Measurements from ENCODE around the gene MYH14.

The MYH14 gene

GRCh38 chr19:50314724-50315708, 111.6 kb downstream of the MYH14 start:
- no peak for DNase-seq
- in situ Hi-C loops (cut with HindIII; ENCODE audit: low pct_ligation_motif_present, low sequenced_read_pairs) = no loop called here
- no peak overlapping the region for H3K27ac ChIP-seq
- peaks cover 32% of the 10 kb centered on the region for H3K27me3 ChIP-seq (replicated peaks)
- no peaks in the 10 kb centered on the region for H3K36me3 ChIP-seq (replicated peaks)
- no peak overlapping the region for H3K4me3 ChIP-seq (ENCODE audit: low read depth, low read length)
- TF ChIP-seq, protein P1, sequence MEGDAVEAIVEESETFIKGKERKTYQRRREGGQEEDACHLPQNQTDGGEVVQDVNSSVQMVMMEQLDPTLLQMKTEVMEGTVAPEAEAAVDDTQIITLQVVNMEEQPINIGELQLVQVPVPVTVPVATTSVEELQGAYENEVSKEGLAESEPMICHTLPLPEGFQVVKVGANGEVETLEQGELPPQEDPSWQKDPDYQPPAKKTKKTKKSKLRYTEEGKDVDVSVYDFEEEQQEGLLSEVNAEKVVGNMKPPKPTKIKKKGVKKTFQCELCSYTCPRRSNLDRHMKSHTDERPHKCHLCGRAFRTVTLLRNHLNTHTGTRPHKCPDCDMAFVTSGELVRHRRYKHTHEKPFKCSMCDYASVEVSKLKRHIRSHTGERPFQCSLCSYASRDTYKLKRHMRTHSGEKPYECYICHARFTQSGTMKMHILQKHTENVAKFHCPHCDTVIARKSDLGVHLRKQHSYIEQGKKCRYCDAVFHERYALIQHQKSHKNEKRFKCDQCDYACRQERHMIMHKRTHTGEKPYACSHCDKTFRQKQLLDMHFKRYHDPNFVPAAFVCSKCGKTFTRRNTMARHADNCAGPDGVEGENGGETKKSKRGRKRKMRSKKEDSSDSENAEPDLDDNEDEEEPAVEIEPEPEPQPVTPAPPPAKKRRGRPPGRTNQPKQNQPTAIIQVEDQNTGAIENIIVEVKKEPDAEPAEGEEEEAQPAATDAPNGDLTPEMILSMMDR (IDR thresholded peaks at IDR 0.05; ENCODE audit: low read depth, low read length, missing control alignments) = no peak

DNA sequence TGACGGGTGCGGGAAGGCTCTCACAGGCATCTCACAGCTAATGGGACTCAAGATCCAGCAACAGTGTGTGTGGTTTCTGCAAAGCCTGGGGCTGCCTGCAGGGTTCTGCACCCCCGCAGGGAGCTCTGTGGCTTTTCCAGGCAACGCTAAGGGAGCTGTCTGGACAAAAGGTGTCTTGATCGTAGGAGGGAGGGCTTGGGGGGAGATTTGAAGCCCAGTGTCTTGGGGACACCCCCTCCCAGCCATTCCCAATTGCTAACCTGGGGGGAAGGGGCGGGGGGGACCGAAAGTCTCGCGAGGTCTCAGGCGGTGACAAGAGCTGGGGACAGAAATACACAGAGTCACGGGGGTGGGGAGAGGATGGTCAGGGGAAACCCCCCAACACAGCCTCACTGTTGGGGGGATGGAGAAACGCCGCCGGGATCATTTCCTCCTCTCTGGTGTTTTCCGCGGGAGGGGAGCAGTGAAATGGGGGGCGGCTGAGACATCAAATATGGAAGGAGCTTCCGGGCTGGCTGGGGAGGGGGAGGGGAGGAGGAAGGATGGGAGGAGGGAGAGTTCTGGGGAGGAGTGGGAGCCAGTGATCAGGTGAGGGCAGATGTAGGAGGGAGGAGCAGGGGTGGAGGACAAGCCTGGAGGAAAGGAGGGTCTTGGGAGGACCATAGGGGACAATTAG, 112.5 kb downstream of the MYH14 start:
- Histone ChIP-seq H3K4me3 (ENCODE audit: low read depth, low read length) (no peak overlapping the region), H3K27me3 (replicated peaks) (peaks cover 27% of the 10 kb centered on the region), H3K36me3 (replicated peaks) (no peaks in the 10 kb centered on the region), H3K27ac (no peak overlapping the region)
- in situ Hi-C loops (cut with HindIII; ENCODE audit: low pct_ligation_motif_present, low sequenced_read_pairs) = no loop called here
- TF ChIP-seq, protein P1 (IDR thresholded peaks at IDR 0.05; ENCODE audit: low read depth, low read length, missing control alignments) = no peak
- no peak for DNase-seq

- Histone ChIP-seq H3K27ac (no peak overlapping the region), H3K27me3 (replicated peaks) (peaks cover 26% of the 10 kb centered on the region), H3K4me3 (ENCODE audit: low read depth, low read length) (no peak overlapping the region), H3K36me3 (replicated peaks) (no peaks in the 10 kb centered on the region)
- no peak for DNase-seq
- in situ Hi-C loops (cut with HindIII; ENCODE audit: low pct_ligation_motif_present, low sequenced_read_pairs) = no loop called here
- TF ChIP-seq, protein P1 (IDR thresholded peaks at IDR 0.05; ENCODE audit: low read depth, low read length, missing control alignments) = no peak
Observed at GRCh38 chr19:50317115-50317514, 113.7 kb downstream of the MYH14 start.

GRCh38 chr19:50318438-50318837, 115.0 kb downstream of the MYH14 start:
- in situ Hi-C loops (cut with HindIII; ENCODE audit: low pct_ligation_motif_present, low sequenced_read_pairs) = no loop called here
- no peak overlapping the region for H3K4me3 ChIP-seq (ENCODE audit: low read depth, low read length)
- H3K27ac ChIP-seq = no peak overlapping the region
- no peak for DNase-seq
- H3K36me3 ChIP-seq (replicated peaks) = no peaks in the 10 kb centered on the region
- TF ChIP-seq, protein P1 (IDR thresholded peaks at IDR 0.05; ENCODE audit: low read depth, low read length, missing control alignments) = no peak
- H3K27me3 ChIP-seq (replicated peaks) = peaks cover 20% of the 10 kb centered on the region

DNA sequence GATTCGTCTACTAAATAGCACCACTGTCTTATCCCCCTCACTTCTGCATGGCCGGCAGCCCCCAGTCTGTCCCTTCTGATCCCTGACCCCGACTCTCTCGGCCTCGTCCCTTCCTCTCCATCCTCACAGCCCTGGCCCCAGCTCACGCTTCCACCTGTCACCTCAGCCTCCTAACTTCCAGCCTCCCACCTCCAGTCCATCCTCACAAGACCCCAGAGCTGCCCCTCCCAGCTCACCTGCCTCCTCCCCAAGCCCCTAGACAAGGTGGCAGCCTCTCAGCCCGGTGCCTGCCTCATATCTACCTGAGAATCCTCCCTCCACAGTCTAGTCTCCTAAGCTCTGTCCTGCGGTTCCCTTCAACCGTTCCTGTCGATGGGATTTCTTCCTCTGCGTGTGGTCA, 115.7 kb downstream of the MYH14 start:
- no peak for DNase-seq
- TF ChIP-seq, protein P1 (IDR thresholded peaks at IDR 0.05; ENCODE audit: low read depth, low read length, missing control alignments) = no peak
- H3K27me3 ChIP-seq (replicated peaks) = peaks cover 14% of the 10 kb centered on the region
- H3K4me3 ChIP-seq (ENCODE audit: low read depth, low read length) = no peak overlapping the region
- no peaks in the 10 kb centered on the region for H3K36me3 ChIP-seq (replicated peaks)
- no peak overlapping the region for H3K27ac ChIP-seq
- in situ Hi-C loops (cut with HindIII; ENCODE audit: low pct_ligation_motif_present, low sequenced_read_pairs) = no loop called here
